HG02870 (cell line): ENCODE results near the gene SLC19A2.
"Not testable (repeated sequence)": the region's sequence is repeated elsewhere in the genome, so short reads cannot be mapped to it uniquely, and the experiment has no call there.

ENCODE experiments used
- ATAC-seq: cut with Tn5 transposase; IDR thresholded peaks from one replicate; pipeline ENCODE4 v1.9.1; 2021; ENCODE audit warnings: mild to moderate bottlenecking, moderate library complexity; ENCODE audit not compliant: unreplicated experiment

SLC19A2 gene, protein sequence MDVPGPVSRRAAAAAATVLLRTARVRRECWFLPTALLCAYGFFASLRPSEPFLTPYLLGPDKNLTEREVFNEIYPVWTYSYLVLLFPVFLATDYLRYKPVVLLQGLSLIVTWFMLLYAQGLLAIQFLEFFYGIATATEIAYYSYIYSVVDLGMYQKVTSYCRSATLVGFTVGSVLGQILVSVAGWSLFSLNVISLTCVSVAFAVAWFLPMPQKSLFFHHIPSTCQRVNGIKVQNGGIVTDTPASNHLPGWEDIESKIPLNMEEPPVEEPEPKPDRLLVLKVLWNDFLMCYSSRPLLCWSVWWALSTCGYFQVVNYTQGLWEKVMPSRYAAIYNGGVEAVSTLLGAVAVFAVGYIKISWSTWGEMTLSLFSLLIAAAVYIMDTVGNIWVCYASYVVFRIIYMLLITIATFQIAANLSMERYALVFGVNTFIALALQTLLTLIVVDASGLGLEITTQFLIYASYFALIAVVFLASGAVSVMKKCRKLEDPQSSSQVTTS

DNA sequence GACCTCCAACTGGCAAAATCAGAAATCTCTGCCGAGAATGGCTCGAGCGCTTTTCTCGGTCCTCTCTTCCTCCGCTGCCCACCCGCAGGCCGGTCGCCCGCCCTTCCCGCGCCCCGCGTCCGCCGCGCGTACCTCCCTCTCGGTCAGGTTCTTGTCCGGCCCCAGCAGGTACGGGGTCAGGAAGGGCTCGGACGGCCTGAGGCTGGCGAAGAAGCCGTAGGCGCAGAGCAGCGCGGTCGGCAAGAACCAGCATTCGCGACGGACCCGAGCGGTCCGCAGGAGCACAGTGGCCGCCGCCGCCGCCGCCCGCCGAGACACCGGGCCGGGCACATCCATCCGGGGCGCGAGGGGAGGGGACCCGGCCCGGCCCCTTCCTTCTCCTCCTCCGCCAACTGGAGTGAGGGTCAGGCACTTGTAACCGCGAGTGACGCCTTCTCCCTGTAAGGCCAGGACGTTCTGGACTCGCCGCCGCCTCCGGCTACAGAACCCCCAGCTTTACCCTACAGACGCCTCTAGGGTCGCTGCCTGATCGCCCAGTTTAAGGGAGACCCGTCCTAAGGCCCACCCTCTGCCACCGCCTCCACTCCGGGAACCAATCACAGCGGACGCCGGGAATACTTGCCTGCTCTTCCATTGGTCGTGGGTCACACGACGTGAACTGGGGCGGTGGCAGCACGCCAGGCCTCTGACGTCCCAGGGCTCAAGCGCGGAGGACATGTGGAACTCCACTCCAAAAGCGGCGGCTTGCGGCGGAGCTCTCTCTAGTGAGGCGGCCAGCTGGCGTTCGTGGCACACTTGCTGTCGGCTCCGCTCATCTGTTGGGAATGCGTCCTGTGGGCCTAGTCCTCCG lies at the start of gene SLC19A2:
TSS of gene SLC19A2 (minus strand) at position 514 of the 850 bp plus-strand sequence. CDS start at position 336, 178 bp downstream.
- peak; percentile 98 for ATAC-seq

DNA sequence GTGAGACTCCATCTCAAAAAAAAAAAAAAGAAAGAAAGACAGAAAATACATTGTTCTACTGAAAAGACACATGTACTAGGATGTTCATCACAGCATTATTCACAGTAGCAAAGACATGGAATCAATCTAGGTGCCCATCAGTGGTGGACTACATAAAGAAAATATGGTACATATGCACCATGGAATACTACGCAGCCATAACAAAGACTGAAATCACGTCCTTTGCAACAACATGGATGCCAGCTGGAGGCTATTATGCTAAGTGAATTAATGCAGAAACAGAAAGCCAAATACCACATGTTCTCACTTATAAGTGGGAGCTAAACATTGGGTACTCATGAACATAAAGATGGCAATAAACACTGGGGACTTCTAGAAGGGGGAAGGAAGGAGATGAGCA lies 48.9 kb upstream of the SLC19A2 start:
- no peak for ATAC-seq

DNA sequence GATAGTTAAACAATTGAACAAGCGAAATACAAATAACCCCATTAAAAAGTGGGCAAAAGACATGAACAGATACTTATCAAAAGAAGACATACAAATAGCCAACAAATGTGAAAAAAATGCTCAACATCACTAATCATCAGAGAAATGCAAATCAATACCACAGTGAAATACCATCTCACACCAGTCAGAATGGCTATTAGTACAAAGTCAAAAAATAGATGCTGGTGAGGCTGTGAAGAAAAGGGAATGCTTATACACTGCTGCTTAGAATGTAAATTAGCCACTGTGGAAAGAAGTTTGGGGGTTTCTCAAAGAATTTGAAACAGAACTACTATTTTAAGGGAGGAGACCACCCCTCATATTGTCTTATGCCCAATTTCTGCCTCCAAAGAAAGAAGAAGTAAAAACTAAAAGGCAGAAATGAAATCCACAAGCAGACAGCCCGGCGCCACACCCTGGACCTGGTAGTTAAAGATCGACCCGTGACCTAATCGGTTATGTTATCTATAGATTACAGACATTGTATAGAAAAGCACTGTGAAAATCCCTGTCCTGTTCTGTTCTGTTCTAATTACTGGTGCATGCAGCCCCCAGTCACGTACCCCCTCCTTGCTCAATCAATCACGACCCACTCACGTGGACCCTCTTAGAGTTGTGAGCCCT lies 47.9 kb upstream of the SLC19A2 start:
- not testable (repeated sequence) for ATAC-seq

DNA sequence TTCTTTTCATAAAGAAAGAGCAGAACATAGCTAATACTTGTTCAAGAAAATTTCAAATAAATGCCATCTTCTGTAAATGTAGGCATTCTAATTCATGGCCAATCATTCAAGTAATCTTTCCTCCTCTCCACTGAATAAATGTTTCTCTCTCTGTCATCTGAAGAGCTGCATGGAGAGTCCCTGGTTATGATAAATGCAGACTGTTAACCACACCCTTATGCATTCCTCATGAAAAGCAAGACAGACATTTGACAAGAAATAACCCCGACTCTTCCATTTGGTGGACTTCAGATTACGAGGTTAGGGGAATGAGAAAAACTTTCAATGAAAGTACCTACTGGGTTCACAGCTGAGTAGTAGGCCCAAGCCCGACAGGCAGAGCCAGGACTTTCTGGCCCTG lies 44.7 kb upstream of the SLC19A2 start:
- ATAC-seq = no peak

DNA sequence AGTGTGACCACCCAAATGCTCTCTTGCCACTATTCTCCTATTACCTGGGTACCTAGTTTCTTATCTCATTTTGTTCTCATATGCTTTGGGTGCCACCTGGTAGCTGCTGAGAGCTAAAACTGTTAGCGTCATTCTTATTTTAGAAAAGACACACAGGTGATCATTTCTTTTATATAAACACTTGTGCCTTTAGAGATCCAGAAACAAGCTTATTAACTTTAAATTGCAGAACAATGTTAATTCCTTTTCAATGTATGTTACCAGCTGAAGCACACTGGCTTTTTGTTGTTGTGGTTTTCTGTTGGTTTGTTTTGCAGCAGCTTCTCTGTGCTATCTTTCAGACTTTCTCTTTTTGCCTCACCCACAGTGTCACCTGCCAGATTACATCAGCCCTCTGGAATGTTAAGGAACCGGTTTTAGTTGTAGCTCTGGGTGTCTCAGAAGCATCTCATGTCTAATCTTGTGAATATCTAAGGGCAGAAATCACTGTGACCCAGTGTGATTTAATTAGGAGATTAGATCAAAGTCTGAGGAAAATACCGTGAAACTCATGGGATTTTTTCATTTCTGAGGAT lies 43.4 kb upstream of the SLC19A2 start:
- peak; percentile 38 for ATAC-seq

DNA sequence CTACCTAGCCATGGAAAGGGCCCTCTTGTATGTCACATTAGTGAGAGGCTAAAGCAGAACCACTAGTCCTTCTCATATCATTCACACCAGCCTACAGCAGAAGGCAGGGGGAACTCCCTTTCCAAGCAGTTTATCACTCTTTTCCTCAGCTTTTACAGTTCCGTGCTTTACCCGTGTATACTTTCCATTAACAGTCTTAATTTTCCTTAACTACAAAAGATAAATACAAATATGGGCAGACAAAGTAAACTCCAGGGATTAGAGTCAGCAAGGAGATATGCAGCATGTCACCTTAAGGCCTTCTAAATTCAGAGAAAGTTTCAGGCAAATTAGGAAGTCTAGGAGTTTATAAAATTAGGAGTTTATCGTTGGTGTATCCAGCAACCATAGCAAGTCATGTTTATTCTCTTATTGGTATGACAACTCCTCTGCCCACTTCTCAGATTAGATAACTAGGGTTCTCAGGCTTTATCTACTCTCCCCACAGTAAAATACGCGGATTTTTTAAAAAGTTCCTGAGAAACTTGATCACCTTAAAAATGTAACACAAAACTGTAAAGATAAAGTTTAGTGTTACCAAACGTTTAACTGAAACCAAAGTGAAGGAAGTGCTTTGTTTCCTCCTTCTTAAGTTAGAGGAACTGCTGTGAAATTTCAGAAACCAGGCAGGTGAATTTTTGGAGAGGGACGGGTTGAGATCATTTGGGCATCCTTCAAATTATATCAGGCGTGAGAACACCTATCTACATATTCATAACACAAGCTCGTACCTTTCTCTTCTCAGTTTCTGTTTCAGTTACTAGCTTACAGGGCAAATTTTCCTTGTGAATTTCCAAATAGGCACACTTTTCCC lies 42.7 kb upstream of the SLC19A2 start:
- peak; percentile 71 for ATAC-seq

DNA sequence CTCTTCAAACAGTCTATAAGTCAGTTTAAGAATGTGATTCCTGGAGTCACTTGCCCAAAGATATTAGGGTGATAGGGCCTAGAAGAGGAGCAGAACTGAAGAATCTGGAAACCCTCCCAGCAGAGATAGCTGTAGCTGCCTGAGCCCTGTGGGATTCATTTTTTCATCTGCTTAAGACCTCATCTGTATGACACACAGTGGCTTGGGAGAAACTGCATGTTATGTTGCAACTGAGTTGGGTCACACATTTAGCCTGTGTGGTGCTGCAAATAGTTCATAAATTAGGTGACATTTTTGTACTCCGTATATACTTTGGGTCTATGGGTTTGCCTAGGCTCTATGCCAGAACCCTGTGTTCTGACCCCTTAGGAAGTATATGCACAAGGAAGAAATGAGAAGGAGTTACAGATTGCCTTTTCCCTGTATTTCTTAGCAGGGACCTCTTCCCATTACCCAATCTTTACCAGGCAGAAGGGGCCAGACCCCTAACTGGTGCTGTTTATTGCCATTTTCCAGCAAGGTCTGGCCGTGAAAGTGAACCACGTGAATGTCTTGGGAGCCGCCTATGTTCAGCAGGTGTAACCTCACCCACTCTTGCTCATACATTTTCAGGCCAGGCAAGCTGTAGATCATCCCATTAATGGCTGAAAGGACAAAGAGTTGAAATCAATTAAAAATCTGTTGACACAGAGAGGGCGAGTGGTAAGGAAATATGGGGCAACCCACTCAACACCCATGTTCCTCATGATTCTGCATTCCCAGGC lies 41.9 kb upstream of the SLC19A2 start:
- no peak for ATAC-seq

DNA sequence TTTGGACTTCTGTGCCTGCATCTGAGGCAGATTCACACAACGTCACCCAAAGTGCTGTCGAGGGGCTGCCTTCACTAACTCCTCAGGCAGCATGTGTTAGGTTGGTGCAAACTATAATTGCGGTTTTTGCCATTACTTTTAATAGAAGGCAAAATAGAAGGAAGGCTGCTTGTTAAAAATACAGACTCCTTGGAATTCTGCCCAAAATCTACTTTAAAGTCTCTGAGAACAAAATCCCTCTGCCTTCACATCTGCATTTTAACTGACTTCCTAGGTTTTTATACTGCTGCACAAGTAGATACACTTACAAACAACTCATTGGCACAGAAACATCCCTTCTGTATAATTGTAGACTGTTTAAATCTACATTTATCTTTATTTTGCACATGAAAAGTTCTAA lies 41.3 kb upstream of the SLC19A2 start:
- no peak for ATAC-seq

DNA sequence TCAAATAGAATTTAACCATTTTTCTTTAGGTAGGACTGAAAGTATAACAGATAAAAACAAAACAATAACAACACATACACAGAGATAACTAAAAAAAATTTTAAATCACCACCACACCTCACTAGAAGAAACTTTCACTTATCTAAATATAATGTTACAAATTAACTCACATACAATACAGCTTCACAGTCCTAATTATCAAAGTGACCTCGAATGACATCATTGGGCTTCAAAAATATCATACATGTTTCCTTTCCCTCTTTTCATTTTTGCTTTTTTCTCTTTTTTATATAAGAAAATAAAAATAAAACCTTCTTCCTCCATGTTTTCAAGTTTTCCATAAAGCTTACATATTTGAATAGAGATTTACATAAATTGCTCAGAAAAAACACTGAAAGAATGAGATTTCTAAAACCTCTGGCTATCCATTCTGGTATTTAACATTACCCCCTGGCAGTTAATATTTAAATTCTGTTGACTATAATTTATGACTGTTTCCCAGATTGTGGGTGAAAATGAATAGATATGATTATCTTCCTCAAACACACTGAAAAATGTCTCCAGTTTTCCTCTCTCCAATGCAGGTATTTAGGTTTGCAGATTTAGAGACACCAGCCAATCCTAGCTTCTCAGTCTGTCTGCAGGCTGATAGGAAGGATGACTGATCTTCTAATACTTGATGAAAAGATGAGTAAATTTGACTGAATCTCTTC lies 40.5 kb upstream of the SLC19A2 start:
- no peak for ATAC-seq

DNA sequence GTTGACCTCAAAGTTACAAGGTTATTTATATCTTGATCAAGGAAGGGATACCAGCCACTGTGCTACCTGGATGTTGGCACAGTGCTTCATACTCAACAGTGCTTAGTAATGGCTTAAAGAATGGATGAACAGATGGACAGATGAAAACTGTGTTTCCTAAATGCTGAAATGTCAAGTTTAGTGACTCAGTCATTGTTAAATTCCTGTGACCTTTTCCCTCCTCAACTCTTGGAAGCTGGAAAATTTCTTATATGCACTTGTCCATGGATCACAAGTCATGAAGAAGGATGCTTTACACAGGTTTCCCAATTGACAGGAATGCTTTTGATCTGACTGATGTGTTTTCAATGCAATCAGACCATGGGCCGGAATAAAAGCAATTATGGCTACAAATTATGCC lies 39.6 kb upstream of the SLC19A2 start:
- no peak for ATAC-seq

DNA sequence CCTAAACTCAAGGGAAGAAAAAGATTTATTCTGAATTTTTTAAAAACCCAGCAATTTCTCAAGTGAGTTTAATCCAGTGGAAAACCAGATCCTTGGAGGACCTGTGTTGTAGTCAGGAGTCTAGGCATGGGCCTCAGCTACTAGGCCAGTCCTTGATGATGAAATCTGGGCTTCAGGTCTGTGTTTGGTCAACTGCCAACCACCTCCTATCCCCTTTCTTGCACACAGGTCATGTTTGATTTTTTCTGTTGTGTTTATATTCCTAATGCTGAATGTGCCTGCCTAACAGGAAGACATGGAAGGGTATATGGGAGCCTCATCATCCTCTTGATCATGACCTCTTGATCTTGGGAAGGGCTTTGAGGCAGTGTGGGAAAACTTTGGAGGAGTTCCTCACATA lies 38.2 kb upstream of the SLC19A2 start:
- ATAC-seq = no peak

DNA sequence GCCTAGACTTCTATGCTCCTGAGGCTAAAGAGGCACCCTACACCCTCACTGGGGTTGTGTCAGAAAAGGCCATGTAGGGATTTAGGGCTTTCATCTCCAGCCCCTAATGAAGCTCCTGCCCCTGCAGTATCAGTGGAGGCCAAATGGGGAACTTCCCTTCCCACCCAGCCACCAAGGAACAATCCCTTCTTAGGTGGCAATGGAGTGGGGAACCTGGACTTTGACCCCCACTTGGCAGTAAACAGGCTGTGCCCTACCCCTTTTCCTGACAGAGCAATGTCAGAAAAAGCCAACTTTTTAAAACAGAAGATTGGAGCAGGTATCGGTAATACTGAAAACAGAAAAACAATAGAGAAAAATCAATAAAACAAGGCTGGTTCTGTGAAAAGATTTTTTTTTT lies 35.5 kb upstream of the SLC19A2 start:
- ATAC-seq = no peak

DNA sequence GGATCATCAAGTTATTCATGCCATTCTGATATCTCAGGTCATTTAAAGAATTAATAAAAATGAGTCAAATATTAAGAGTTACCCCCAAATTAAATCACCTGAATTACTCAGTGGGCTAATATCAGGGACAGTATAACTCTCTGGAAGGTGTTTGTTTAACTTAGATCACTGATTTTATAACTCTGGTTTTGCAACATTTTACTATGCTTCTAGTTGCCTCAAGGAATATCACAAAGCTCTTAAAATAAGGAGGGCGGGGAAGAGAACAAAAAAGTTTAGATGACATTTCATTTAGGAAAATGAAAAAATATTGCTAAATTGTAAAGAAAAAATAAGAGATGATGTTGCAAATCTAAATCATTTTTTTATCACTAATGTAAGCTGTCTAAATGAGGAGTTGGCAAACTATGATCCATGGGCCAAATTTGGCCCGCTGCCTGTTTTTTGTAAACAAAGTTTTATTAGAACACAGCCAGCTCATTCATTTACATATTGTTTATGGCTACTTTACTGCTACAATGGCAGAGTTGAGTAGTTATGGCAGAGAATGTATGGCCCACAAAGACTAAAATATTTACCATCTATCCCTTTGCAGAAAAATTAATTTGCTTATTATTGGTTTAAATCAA lies 31.9 kb upstream of the SLC19A2 start:
- no peak for ATAC-seq

DNA sequence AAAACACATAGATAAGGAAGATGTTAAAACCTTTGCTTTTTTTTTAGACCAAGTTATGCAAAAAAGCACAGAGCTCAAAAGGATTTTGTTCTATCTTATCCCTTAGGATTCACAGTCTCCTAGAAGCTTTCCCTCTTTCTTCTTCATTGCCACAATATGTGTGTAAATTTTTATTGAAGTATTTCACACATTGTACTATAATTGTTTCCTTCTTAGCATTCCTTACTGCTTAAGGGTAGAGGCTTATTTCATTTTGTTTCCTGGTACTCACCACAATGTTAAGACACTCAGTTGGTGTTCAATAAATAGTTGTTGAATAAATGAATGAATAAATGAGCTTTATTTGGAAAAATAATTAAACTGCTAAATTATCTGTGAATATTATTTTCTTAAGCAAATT lies 29.9 kb upstream of the SLC19A2 start:
- ATAC-seq = no peak

DNA sequence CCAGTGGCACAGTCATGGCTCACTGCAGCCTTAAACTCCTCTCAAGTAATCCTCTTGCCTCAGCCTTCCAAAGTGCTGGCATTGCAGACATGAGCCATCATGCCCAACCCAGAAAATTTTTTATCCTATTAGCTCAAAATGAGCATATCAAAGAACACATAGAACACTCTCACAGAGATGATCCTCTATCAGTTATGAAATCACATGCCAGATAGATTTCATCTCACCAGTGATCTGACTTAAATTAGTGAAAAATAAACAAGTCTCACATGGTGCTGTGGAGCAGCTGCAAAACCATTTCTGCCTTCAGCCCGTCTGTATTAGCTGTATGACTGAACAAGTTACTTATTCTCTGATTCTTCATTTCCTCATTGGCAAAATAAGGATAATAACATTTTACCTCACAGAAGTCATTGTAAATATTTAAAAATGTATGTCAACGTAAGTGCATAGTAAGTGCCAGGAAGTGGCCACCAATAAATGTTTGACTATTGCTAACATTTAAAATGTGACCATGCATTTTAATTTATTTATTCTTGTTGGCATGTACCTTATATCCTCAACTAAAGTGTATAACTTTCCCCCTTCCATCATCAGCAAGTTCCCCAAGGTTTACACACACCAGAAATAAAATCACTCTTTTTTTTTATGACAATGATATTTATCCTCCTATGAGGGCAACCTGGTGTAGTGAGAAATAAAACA lies 29.0 kb upstream of the SLC19A2 start:
- no peak for ATAC-seq

DNA sequence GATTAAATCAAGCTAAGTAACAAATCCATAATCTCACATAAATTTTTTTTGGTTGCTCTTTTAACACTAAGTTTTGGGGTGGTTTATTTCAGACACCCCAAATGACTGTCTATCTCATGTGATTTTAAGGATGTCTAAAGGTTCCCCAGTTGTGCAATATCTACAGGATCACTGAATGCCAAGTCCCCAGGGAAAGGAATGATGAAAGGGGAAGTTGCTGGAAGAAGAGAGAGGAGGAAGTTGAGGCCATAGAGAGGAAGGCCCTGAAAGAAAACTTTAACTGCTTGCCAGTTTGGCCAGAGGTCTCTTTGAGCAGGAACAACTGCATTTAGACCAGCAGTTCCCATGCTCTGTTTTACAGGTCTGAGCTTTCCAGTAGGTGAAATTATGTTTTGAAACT lies 27.5 kb upstream of the SLC19A2 start:
- ATAC-seq = no peak

DNA sequence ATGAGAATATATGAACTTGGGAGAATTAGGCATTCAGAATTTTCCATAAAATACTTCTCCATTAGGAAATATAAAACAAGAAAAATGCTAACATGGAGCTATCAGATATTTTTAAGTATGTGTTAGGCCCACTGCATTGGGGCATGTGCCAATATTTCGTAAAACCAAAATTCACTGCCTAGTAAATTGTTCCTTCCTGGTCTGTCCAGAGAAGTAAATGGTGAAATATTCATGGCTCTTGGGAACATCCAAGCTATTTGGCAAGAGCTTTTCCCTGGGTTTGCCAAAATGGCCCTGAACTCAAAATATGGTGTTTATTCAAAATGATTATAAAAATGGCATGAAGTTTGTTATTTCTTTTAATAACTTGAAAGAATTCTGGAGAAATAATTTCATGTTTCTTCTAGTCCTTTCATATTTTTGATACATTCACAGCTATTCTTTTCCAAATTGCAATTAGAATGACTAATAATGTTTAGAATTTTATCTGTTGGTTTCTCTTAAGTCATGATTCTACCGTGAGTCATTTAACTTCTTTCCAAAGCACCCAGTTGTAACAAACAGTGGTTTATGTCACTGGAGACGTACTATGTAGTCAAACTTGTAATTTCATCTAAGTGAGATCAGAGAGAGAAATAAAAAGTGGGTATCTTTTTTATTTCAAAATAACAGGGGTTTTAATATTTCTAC lies 25.7 kb upstream of the SLC19A2 start:
- ATAC-seq = no peak
